Loucy (cell line): ENCODE data around the gene FAM171A2.

Experiments used
- EZH2phosphoT487 ChIP-seq: fragments of 200-600 bp; IDR thresholded peaks from 2 replicates; pipeline ENCODE4 v1.6.1; 2018; ENCODE audit warnings: antibody characterized with exemption, mild to moderate bottlenecking, moderate library complexity, borderline replicate concordance
- TF ChIP-seq, protein P1 (sequence below): fragments of 200-600 bp; sonication (generic); conservative IDR thresholded peaks from 2 replicates; pipeline ENCODE4 v1.5.1; 2014; ENCODE audit warnings: mild to moderate bottlenecking, antibody characterized with exemption, low read length

DNA sequence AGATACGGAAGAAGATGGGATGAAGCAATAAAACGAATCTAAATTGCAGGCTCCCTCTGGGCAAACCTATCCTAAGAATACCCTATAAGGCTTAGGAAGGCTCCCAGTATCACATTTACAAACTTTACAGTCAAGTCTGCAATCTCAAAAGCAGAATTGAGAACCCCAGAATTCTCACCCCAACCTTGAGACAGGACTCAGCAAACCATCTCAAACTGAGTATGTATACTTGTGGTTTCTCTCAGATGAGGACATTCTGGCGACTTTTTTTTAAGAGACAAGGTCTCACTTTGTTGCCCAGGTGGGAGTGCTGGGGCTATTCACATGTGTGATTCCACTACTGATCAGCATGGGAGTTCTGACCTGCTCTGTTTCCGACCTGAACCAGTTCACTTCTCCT lies 45.1 kb upstream of the FAM171A2 start:
- TF ChIP-seq, protein P1, sequence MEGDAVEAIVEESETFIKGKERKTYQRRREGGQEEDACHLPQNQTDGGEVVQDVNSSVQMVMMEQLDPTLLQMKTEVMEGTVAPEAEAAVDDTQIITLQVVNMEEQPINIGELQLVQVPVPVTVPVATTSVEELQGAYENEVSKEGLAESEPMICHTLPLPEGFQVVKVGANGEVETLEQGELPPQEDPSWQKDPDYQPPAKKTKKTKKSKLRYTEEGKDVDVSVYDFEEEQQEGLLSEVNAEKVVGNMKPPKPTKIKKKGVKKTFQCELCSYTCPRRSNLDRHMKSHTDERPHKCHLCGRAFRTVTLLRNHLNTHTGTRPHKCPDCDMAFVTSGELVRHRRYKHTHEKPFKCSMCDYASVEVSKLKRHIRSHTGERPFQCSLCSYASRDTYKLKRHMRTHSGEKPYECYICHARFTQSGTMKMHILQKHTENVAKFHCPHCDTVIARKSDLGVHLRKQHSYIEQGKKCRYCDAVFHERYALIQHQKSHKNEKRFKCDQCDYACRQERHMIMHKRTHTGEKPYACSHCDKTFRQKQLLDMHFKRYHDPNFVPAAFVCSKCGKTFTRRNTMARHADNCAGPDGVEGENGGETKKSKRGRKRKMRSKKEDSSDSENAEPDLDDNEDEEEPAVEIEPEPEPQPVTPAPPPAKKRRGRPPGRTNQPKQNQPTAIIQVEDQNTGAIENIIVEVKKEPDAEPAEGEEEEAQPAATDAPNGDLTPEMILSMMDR: no peak
- no peak for TF ChIP-seq EZH2phosphoT487
